Measurements from ENCODE around the gene ADAMTSL1. TPM values are rescaled to one million over a fixed set of nuclear protein-coding genes. Genes with fewer than 3 reads are reported as not detected.

ADAMTSL1 gene
- total RNA-seq, 3 donors from 2014 or later: 3.6 to 7.5 (median 4.2) TPM

GRCh38 chr9:18821788-18822187, 347.8 kb downstream of the ADAMTSL1 start:
- H3K4me3 ChIP-seq: no peak overlapping the region
- H3K36me3 ChIP-seq: no peaks in the 10 kb centered on the region
- intact Hi-C loops (cut with DNase I; ENCODE audit: low total_unique reads): no loop called here
- no peaks in the 10 kb centered on the region for H3K27me3 ChIP-seq
- H3K9me3 ChIP-seq: no peaks in the 10 kb centered on the region
- no peak overlapping the region for H3K27ac ChIP-seq
- no peaks in the 10 kb centered on the region for H3K4me1 ChIP-seq
- DNase-seq (ENCODE audit: low spot score in 2 of 2): no peak
- no peak for TF ChIP-seq POLR2A (IDR thresholded peaks at IDR 0.05)
- no peak for TF ChIP-seq POLR2AphosphoS5 (IDR thresholded peaks at IDR 0.05)
- no peak for TF ChIP-seq CTCF (IDR thresholded peaks at IDR 0.05)

GRCh38 chr9:18822850-18823249, 348.9 kb downstream of the ADAMTSL1 start:
- Histone ChIP-seq H3K4me3 (no peak overlapping the region), H3K4me1 (no peaks in the 10 kb centered on the region), H3K27me3 (no peaks in the 10 kb centered on the region), H3K27ac (no peak overlapping the region), H3K36me3 (no peaks in the 10 kb centered on the region), H3K9me3 (no peaks in the 10 kb centered on the region)
- TF ChIP-seq CTCF (IDR thresholded peaks at IDR 0.05): no peak
- TF ChIP-seq POLR2AphosphoS5 (IDR thresholded peaks at IDR 0.05): no peak
- no peak for TF ChIP-seq POLR2A (IDR thresholded peaks at IDR 0.05)
- no peak for DNase-seq (ENCODE audit: low spot score in 2 of 2)
- intact Hi-C loops (cut with DNase I; ENCODE audit: low total_unique reads): no loop called here

- H3K9me3 ChIP-seq: no peaks in the 10 kb centered on the region
- DNase-seq (ENCODE audit: low spot score in 2 of 2): no peak
- TF ChIP-seq POLR2A (IDR thresholded peaks at IDR 0.05) (no peak), POLR2AphosphoS5 (IDR thresholded peaks at IDR 0.05) (no peak), CTCF (IDR thresholded peaks at IDR 0.05) (peak in 1 of 3 donors; percentile 31)
- H3K36me3 ChIP-seq: no peaks in the 10 kb centered on the region
- no peak overlapping the region for H3K4me3 ChIP-seq
- no peaks in the 10 kb centered on the region for H3K27me3 ChIP-seq
- H3K27ac ChIP-seq: no peak overlapping the region
- intact Hi-C loops (cut with DNase I; ENCODE audit: low total_unique reads): no loop called here
- no peaks in the 10 kb centered on the region for H3K4me1 ChIP-seq
Observed at GRCh38 chr9:18824095-18824666, 350.2 kb downstream of the ADAMTSL1 start.

GRCh38 chr9:18825656-18826170, 351.8 kb downstream of the ADAMTSL1 start:
- DNase-seq (ENCODE audit: low spot score in 2 of 2): no peak
- no peak overlapping the region for H3K4me3 ChIP-seq
- H3K4me1 ChIP-seq: no peaks in the 10 kb centered on the region
- no peaks in the 10 kb centered on the region for H3K9me3 ChIP-seq
- intact Hi-C loops (cut with DNase I; ENCODE audit: low total_unique reads): loop anchor here (5.0 kb wide), 1 partner anchor 1527 kb away; no protein-coding TSS in a partner anchor
- H3K27me3 ChIP-seq: no peaks in the 10 kb centered on the region
- no peak overlapping the region for H3K27ac ChIP-seq
- no peaks in the 10 kb centered on the region for H3K36me3 ChIP-seq
- no peak for TF ChIP-seq CTCF (IDR thresholded peaks at IDR 0.05)
- no peak for TF ChIP-seq POLR2AphosphoS5 (IDR thresholded peaks at IDR 0.05)

- no peaks in the 10 kb centered on the region for H3K36me3 ChIP-seq
- intact Hi-C loops (cut with DNase I; ENCODE audit: low total_unique reads): loop anchor here (5.0 kb wide), 1 partner anchor 1526 kb away; no protein-coding TSS in a partner anchor
- no peak overlapping the region for H3K27ac ChIP-seq
Observed at GRCh38 chr9:18826248-18826647, 352.3 kb downstream of the ADAMTSL1 start.

More at GRCh38 chr9:18826248-18826647, 352.3 kb downstream of the ADAMTSL1 start:
- Histone ChIP-seq H3K4me1 (no peaks in the 10 kb centered on the region), H3K27me3 (no peaks in the 10 kb centered on the region), H3K4me3 (no peak overlapping the region), H3K9me3 (no peaks in the 10 kb centered on the region)
- TF ChIP-seq CTCF (IDR thresholded peaks at IDR 0.05) (no peak), POLR2A (IDR thresholded peaks at IDR 0.05) (no peak), POLR2AphosphoS5 (IDR thresholded peaks at IDR 0.05) (no peak)
- DNase-seq (ENCODE audit: low spot score in 2 of 2): no peak
